CD4-positive, alpha-beta T cell (primary cell): ENCODE measurements around the gene PIP5K1B. TPM values are rescaled to one million over a fixed set of nuclear protein-coding genes. Genes with fewer than 3 reads are reported as not detected.

Source experiments
- ATAC-seq: fragments of 200-7000 bp; cut with Tn5 transposase; one replicate; pipeline ENCODE4 v1.10.0; 2022; ENCODE audit warnings: mild to moderate bottlenecking; ENCODE audit not compliant: poor library complexity
- CTCF ChIA-PET: fragments of 350-600 bp; sonication (Branson Sonifier 250); formaldehyde crosslinking; loops from one replicate; lab custom pipeline; 2021; ENCODE audit warnings: antibody characterized with exemption, inconsistent platforms; lab: Charles Lee
- POLR2A ChIA-PET: fragments of 350-600 bp; sonication (Branson Sonifier 250); formaldehyde crosslinking; loops from one replicate; lab custom pipeline; 2021; ENCODE audit warnings: antibody characterized with exemption, inconsistent platforms; lab: Charles Lee
- DNase-seq, 14 experiments: peaks; one replicate each; pipeline ENCODE4 v3.0.0-alpha.2; 2013 to 2020; ENCODE audit warnings: mixed read lengths in 2 of 14
- H3K27ac ChIP-seq, 2 donors: one replicate each; pipeline versions ENCODE4 v1.5.1 to v1.7.0; 2013; ENCODE audit warnings: low read length in 2 of 2, low read depth in 1 of 2, mild to moderate bottlenecking in 1 of 2
- H3K27me3 ChIP-seq, 2 experiments: 1 replicate in 1 of 2; 2 replicates in 1 of 2; pipeline versions ENCODE4 v1.6.1 to v1.7.0; 2013; ENCODE audit warnings: low read length in 2 of 2, control low read depth in 1 of 2, mild to moderate bottlenecking in 1 of 2, moderate library complexity in 1 of 2; ENCODE audit not compliant: insufficient read depth in 2 of 2, control insufficient read depth in 1 of 2
- H3K36me3 ChIP-seq: one replicate; pipeline ENCODE4 v1.6.1; 2013; ENCODE audit warnings: low read length, control low read depth; ENCODE audit not compliant: insufficient read depth
- H3K4me1 ChIP-seq: one replicate; pipeline ENCODE4 v1.6.1; 2013; ENCODE audit warnings: low read length, control low read depth; ENCODE audit not compliant: insufficient read depth
- H3K4me3 ChIP-seq: one replicate; pipeline ENCODE4 v1.5.1; 2013; ENCODE audit warnings: mild to moderate bottlenecking, low read length, moderate library complexity
- H3K9me3 ChIP-seq, 2 experiments: 1 replicate in 1 of 2; 2 replicates in 1 of 2; pipeline versions ENCODE4 v1.6.1 to v1.7.0; 2013; ENCODE audit warnings: low read length in 2 of 2, mild to moderate bottlenecking in 2 of 2, control low read depth in 1 of 2, moderate library complexity in 1 of 2; ENCODE audit not compliant: control insufficient read depth in 1 of 2, insufficient read depth in 1 of 2
- H3K27ac Mint-ChIP-seq: one replicate; pipeline ENCODE4 v1.8.0; 2020; ENCODE audit warnings: mixed read lengths
- H3K27me3 Mint-ChIP-seq: one replicate; pipeline ENCODE4 v1.8.0; 2021; ENCODE audit warnings: mixed read lengths
- H3K36me3 Mint-ChIP-seq: one replicate; pipeline ENCODE4 v1.8.0; 2021; ENCODE audit warnings: low read depth, mixed read lengths
- H3K4me1 Mint-ChIP-seq: one replicate; pipeline ENCODE4 v1.8.0; 2021; ENCODE audit warnings: low read depth, mixed read lengths
- H3K4me3 Mint-ChIP-seq: one replicate; pipeline ENCODE4 v1.8.0; 2020; ENCODE audit warnings: mild to moderate bottlenecking, mixed read lengths
- H3K9me3 Mint-ChIP-seq: one replicate; pipeline ENCODE4 v1.8.0; 2020; ENCODE audit warnings: mixed read lengths
- intact Hi-C, 2 experiments: fragments of 100-400 bp; cut with DNase I in 1 of 2; cut with micrococcal nuclease in 1 of 2; formaldehyde crosslinking; loops; one replicate each; pipeline versions ENCODE4 v1.15.1 to v1.9.0; 2023 to 2025; cut with DNase I, micrococcal nuclease
- total RNA-seq, 174 experiments: library from RNA in 2 of 174; stranded (reverse) in 2 of 174; gene quantifications; one replicate each; pipeline ENCODE4 v1.2.3 and lab custom pipeline; 2021 to 2026
- TF ChIP-seq, protein P1 (sequence below): fragments of 200-600 bp; IDR thresholded peaks from one replicate; pipeline ENCODE4 v1.8.0; 2022; ENCODE audit warnings: antibody characterized with exemption, mild to moderate bottlenecking

Gene PIP5K1B
- total RNA-seq, 2 experiments from 2014 or later: not detected

DNA sequence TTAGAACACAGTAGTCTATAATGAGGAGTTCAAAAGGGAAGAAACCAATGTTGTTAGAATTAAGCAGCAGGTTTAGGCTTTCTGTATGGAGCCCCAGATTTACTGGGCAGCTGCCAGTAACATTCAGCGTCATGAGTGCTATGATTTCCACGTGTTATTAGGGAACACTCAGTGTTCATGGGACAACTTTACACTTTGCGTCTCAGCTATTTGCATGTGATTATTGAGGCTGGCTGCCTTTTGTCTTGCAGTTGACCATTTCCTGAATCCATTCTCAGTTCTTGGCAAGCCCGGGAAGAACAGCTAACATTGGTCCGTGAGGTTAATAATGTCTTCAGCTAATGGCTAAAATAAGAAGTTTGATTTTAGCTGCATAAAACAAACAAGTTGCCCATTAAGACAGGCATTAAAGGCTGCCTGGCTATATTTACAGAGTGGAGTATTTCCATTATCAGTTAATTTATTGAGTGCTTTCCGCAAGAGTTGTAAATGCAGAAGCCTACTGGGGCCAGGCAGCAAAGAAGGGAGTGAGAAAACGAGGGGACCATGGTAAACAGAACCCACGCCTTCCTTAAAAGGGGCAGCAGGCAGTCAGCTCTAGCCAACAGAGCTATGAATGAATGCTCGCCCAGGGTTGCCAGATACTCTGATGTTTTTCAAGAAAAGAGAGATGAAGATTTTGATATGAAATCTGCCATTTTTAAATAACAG is 120.9 kb downstream of the PIP5K1B start:
- H3K27me3 Mint-ChIP-seq: no peaks in the 10 kb centered on the region
- no peaks in the 10 kb centered on the region for H3K4me1 ChIP-seq
- H3K4me3 Mint-ChIP-seq: no peak overlapping the region
- H3K9me3 ChIP-seq: no peaks in the 10 kb centered on the region
- H3K36me3 ChIP-seq: no peaks in the 10 kb centered on the region
- H3K27ac ChIP-seq: no peak overlapping the region
- ChIA-PET CTCF (interaction anchor here (1.8 kb wide), 1 partner anchor 10 kb away, joined by 3 read pairs; no protein-coding TSS in a partner anchor), POLR2A (no interaction called here)
- ATAC-seq: no peak
- no peaks in the 10 kb centered on the region for H3K27me3 ChIP-seq
- H3K9me3 Mint-ChIP-seq: no peaks in the 10 kb centered on the region
- no peak for DNase-seq
- no peak overlapping the region for H3K4me3 ChIP-seq
- TF ChIP-seq, protein P1, sequence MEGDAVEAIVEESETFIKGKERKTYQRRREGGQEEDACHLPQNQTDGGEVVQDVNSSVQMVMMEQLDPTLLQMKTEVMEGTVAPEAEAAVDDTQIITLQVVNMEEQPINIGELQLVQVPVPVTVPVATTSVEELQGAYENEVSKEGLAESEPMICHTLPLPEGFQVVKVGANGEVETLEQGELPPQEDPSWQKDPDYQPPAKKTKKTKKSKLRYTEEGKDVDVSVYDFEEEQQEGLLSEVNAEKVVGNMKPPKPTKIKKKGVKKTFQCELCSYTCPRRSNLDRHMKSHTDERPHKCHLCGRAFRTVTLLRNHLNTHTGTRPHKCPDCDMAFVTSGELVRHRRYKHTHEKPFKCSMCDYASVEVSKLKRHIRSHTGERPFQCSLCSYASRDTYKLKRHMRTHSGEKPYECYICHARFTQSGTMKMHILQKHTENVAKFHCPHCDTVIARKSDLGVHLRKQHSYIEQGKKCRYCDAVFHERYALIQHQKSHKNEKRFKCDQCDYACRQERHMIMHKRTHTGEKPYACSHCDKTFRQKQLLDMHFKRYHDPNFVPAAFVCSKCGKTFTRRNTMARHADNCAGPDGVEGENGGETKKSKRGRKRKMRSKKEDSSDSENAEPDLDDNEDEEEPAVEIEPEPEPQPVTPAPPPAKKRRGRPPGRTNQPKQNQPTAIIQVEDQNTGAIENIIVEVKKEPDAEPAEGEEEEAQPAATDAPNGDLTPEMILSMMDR: no peak
- no peaks in the 10 kb centered on the region for H3K36me3 Mint-ChIP-seq
- H3K27ac Mint-ChIP-seq: no peak overlapping the region
- intact Hi-C loops: no loop called here
- H3K4me1 Mint-ChIP-seq: no peaks in the 10 kb centered on the region

DNA sequence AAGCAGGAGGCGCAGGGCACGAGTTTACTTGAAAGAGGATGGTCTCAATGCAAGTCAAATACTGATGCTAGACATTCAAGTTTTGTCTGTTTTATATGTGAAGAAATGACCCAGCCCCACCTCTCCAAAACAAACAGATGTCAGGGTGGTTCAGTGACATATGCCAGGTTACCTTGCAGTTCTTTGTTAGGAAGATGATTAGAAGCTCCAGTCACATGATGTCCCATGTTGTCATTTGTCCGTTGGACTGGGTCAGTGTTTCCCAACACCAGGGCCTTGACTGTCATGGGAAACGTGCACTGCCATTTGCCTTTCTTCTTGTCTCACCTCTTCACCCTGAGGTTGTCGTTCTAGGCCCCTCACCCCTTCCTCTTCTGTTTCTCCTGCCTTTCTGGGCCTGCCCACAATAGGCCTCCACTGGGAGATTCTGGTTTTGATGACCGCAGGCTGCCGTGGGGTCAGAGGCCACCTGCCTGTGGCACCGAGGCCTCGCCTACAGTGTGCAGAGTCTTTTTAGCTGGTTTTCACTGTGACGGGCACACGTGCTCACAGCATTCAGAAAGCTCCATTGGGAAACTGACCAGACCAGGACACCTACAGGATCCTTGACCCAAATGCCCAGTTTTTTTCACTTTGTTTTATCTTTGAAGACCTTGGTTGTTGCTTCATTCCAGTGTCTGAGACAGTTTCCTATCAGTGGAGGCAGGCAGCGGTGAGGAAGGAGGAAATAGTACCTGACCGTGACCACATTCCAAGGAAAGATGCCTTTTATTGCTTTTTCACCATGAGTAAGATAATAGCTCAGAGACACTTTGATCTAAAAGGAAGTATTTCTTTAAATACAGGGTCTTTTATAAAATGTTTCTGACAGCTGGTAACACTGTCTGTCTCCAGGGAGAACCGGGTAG is 123.1 kb downstream of the PIP5K1B start:
- ATAC-seq (no peak), DNase-seq (no peak)
- Histone ChIP-seq H3K4me1 (no peaks in the 10 kb centered on the region), H3K27me3 (no peaks in the 10 kb centered on the region), H3K36me3 (no peaks in the 10 kb centered on the region), H3K4me3 (no peak overlapping the region), H3K27ac (no peak overlapping the region), H3K9me3 (no peaks in the 10 kb centered on the region)
- Mint-ChIP-seq H3K4me1 (no peaks in the 10 kb centered on the region), H3K9me3 (no peaks in the 10 kb centered on the region), H3K27me3 (no peaks in the 10 kb centered on the region), H3K27ac (no peak overlapping the region), H3K4me3 (no peak overlapping the region), H3K36me3 (no peaks in the 10 kb centered on the region)
- intact Hi-C loops: no loop called here
- POLR2A ChIA-PET: no interaction called here
- TF ChIP-seq, protein P1: no peak
- CTCF ChIA-PET: no interaction called here

DNA sequence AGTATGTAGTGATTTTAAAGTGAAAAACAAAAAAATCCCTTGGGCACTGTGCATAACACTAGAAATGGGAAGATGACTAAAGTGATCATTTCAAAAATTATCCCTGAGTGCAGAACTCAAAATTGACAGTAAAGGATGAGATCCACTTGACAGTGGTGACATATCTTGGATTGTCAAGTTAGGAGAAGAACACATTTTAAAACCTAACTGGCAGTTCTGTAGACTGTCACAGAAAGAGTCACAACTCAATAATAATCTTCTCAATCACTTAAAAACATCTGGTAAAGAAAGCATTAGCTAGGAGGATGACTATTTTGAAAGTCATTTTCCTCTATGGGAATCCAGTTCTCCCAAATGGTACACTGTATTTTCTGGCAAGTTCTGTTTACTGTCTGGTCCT is 127.1 kb downstream of the PIP5K1B start:
- no peaks in the 10 kb centered on the region for H3K4me1 ChIP-seq
- H3K27me3 ChIP-seq: no peaks in the 10 kb centered on the region
- H3K4me3 ChIP-seq: no peak overlapping the region
- Mint-ChIP-seq H3K27ac (no peak overlapping the region), H3K36me3 (no peaks in the 10 kb centered on the region), H3K27me3 (no peaks in the 10 kb centered on the region), H3K4me1 (no peaks in the 10 kb centered on the region), H3K4me3 (no peak overlapping the region), H3K9me3 (no peaks in the 10 kb centered on the region)
- POLR2A ChIA-PET: interaction anchor here (1.3 kb wide), 1 partner anchor 204 kb away, joined by 3 read pairs; the partner anchor contains the start of gene FXN
- ATAC-seq (no peak), DNase-seq (no peak)
- TF ChIP-seq, protein P1: no peak
- CTCF ChIA-PET: no interaction called here
- H3K27ac ChIP-seq: no peak overlapping the region
- intact Hi-C loops: no loop called here
- no peaks in the 10 kb centered on the region for H3K9me3 ChIP-seq
- H3K36me3 ChIP-seq: no peaks in the 10 kb centered on the region
